ENCODE results near the gene TCP1. TPM values are rescaled to one million over a fixed set of nuclear protein-coding genes. Genes with fewer than 3 reads are reported as not detected.

Gene TCP1
- total RNA-seq, 4 donors from 2014 or later = 43.8 to 170 (median 112) TPM

DNA sequence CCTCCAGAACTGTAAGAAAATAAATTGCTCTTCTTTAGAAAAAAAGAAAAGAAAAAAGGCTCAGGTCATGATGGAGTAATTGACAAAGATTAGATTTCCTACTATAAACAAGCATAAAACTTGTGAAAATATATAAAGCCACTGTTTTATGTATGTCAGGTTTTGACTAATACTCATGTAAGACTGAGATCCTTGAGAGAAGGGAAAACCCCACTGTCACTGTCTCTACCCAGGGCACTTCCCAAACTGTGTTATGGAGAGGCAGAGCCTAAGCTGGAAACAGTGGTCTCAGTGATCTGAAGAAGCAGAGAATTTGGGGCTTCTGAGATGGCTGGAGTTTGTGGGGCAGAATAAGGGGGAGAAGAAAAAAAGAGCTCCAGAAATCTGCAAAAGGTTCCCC, 19.9 kb downstream of the TCP1 start:
- intact Hi-C loops (cut with DNase I; ENCODE audit: low total_unique reads) (no loop called here), in situ Hi-C loops (cut with MboI; ENCODE audit: low pct_ligation_motif_present in 1 of 4, low pct_unique_long_range_greater_than_20kb in 1 of 4, low sequenced_read_pairs in 3 of 4) (no loop called here)
- no peak overlapping the region for H3K27ac ChIP-seq
- DNase-seq = no peak
- TF ChIP-seq EP300 (IDR thresholded peaks at IDR 0.05; ENCODE audit: low read depth) (no peak), POLR2AphosphoS5 (IDR thresholded peaks at IDR 0.05) (no peak), POLR2A (IDR thresholded peaks at IDR 0.05) (no peak)
- TF ChIP-seq, protein P1, sequence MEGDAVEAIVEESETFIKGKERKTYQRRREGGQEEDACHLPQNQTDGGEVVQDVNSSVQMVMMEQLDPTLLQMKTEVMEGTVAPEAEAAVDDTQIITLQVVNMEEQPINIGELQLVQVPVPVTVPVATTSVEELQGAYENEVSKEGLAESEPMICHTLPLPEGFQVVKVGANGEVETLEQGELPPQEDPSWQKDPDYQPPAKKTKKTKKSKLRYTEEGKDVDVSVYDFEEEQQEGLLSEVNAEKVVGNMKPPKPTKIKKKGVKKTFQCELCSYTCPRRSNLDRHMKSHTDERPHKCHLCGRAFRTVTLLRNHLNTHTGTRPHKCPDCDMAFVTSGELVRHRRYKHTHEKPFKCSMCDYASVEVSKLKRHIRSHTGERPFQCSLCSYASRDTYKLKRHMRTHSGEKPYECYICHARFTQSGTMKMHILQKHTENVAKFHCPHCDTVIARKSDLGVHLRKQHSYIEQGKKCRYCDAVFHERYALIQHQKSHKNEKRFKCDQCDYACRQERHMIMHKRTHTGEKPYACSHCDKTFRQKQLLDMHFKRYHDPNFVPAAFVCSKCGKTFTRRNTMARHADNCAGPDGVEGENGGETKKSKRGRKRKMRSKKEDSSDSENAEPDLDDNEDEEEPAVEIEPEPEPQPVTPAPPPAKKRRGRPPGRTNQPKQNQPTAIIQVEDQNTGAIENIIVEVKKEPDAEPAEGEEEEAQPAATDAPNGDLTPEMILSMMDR (IDR thresholded peaks at IDR 0.05) = no peak
- no peaks in the 10 kb centered on the region for H3K4me1 ChIP-seq
- H3K9me3 ChIP-seq = no peaks in the 10 kb centered on the region
- no peak overlapping the region for H3K4me3 ChIP-seq
- peaks cover 0 to 30% (median 7%) of the 10 kb centered on the region in 4 donors for H3K36me3 ChIP-seq
- no peaks in the 10 kb centered on the region for H3K27me3 ChIP-seq

DNA sequence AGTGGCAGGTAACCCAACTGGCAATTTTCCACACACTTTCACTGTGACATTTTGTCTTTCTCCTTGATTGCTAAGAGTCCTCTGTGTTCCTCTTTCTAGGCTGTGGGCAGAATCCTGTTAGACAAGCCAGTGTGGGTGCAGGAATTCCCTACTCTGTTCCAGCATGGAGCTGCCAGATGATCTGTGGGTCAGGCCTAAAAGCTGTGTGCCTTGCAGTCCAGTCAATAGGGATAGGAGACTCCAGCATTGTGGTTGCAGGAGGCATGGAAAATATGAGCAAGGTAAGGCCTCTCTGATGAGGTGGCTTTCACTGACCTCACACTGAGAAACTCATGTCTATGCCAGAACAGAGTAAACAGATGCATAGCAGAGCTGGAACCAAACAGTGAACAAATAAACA, 22.5 kb downstream of the TCP1 start:
- Histone ChIP-seq H3K9me3 (no peaks in the 10 kb centered on the region), H3K36me3 (peaks cover 0 to 30% (median 7%) of the 10 kb centered on the region in 4 donors), H3K4me1 (peaks cover 6 to 9% (median 8%) of the 10 kb centered on the region in 4 donors), H3K4me3 (no peak overlapping the region), H3K27ac (no peak overlapping the region), H3K27me3 (no peaks in the 10 kb centered on the region)
- in situ Hi-C loops (cut with MboI; ENCODE audit: low pct_ligation_motif_present in 1 of 4, low pct_unique_long_range_greater_than_20kb in 1 of 4, low sequenced_read_pairs in 3 of 4) = no loop called here
- TF ChIP-seq POLR2A (IDR thresholded peaks at IDR 0.05) (no peak), EP300 (IDR thresholded peaks at IDR 0.05; ENCODE audit: low read depth) (no peak), POLR2AphosphoS5 (IDR thresholded peaks at IDR 0.05) (no peak)
- TF ChIP-seq, protein P1 (IDR thresholded peaks at IDR 0.05) = no peak
- intact Hi-C loops (cut with DNase I; ENCODE audit: low total_unique reads) = no loop called here
- no peak for DNase-seq

DNA sequence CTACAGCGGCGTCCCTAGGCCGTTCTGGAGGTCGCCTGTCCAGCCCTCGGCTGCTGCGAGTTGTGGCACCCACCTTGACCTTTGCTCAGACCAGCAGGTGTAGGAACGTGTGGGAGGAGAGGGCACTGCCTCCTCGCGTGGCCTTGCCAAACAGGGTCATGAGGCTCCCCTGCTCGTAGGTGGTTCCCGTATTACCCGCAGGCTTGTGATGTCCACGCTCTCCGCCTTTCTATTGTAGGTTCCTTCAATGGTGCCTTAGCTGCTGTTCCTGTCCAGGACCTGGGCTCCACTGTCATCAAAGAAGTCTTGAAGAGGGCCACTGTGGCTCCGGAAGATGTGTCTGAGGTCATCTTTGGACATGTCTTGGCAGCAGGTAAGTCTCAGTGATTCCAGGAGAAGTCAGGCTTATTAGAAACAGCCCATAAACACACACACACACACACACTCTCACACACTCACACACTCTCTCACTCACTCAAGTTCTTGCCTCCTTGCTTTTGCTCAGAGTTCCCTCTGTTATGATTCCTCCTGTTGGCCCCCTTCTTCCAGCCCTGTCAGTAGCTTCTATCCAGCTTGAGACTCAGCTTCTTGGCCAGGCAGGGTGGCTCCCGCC, 26.6 kb downstream of the TCP1 start:
- in situ Hi-C loops (cut with MboI; ENCODE audit: low pct_ligation_motif_present in 1 of 4, low pct_unique_long_range_greater_than_20kb in 1 of 4, low sequenced_read_pairs in 3 of 4) = no loop called here
- H3K4me3 ChIP-seq = peak overlapping the region; percentile 60 to 92 (median 78)
- H3K27me3 ChIP-seq = no peaks in the 10 kb centered on the region
- no peaks in the 10 kb centered on the region for H3K9me3 ChIP-seq
- TF ChIP-seq POLR2AphosphoS5 (IDR thresholded peaks at IDR 0.05) = no peak
- TF ChIP-seq EP300 (IDR thresholded peaks at IDR 0.05; ENCODE audit: low read depth) = no peak
- TF ChIP-seq POLR2A (IDR thresholded peaks at IDR 0.05) = no peak
- TF ChIP-seq, protein P1 (IDR thresholded peaks at IDR 0.05) = no peak
- peak overlapping the region; percentile 97 to 100 (median 98) for H3K27ac ChIP-seq
- peaks cover 6 to 22% (median 19%) of the 10 kb centered on the region in 4 donors for H3K4me1 ChIP-seq
- WGBS, 2 donors (ENCODE audit: low coverage in 1 of 2) = 12 to 67% methylated on average over 1 to 14 of the region's 16 CpGs
- H3K36me3 ChIP-seq = peaks cover 0 to 12% (median 3%) of the 10 kb centered on the region in 4 donors
- peak; percentile 36 for DNase-seq
- intact Hi-C loops (cut with DNase I; ENCODE audit: low total_unique reads) = no loop called here

DNA sequence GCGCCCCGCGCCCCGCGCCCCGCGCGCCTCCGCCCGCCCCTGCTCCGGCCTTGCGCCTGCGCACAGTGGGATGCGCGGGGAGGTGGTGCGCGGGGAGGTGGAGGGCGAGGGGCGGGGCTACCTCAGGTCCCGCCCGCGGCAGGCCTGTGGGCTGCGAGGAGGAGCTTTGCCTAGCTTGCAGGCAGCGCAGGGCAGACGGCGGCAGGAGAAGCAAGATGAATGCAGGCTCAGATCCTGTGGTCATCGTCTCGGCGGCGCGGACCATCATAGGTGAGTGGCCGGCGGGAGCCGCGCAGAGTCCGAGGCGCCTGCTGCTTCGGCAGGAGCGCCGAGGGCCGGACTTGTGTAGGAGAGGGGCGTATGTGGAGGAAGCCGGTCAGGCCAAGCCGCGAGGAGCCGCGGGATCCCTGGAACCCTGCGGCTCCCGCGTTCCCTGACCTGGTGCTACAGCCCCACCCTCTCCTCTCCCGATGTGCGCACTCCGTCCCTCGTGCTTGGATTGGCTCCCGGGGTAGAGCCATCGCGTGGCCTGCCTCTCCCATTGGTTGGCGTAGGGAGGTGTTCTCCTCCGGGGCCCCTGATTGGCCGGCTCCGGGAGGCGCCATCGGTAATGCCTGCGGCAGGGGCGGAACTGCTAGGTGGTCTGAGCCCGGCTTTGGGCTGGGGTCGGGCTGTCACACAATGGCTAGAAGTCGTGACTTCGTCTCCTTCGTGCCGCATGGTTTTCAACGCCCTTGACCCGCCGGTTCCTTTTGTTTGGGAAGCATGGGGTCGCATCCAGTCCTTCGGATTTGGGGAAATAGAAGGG, 27.3 kb downstream of the TCP1 start, which contains the start of gene ACAT2:
Gene ACAT2, plus strand, starts transcription at position 173 of the 808 bp plus-strand sequence. Its CDS starts 43 bp downstream, at position 216.
- TF ChIP-seq POLR2AphosphoS5 (IDR thresholded peaks at IDR 0.05) (peak; percentile 68 to 88 (median 78)), POLR2A (IDR thresholded peaks at IDR 0.05) (peak; percentile 79), EP300 (IDR thresholded peaks at IDR 0.05; ENCODE audit: low read depth) (no peak)
- TF ChIP-seq, protein P1 (IDR thresholded peaks at IDR 0.05) = peak in 3 of 5 experiments; percentile 22 to 50 (median 43)
- H3K9me3 ChIP-seq = no peaks in the 10 kb centered on the region
- peaks cover 0 to 5% (median 2%) of the 10 kb centered on the region in 4 donors for H3K36me3 ChIP-seq
- H3K4me3 ChIP-seq = peak within 1 kb of the TSS; percentile 60 to 92 (median 78)
- 0% methylated on average over 48 of the region's 76 CpGs; no CpG with 5 or more reads in 1 of the 2 donors for WGBS, 2 donors (ENCODE audit: low coverage in 1 of 2)
- DNase-seq = peak; percentile 96
- peak within 1 kb of the TSS; percentile 97 to 100 (median 98) for H3K27ac ChIP-seq
- intact Hi-C loops (cut with DNase I; ENCODE audit: low total_unique reads) (no loop called here), in situ Hi-C loops (cut with MboI; ENCODE audit: low pct_ligation_motif_present in 1 of 4, low pct_unique_long_range_greater_than_20kb in 1 of 4, low sequenced_read_pairs in 3 of 4) (no loop called here)
- peaks cover 6 to 22% (median 19%) of the 10 kb centered on the region in 4 donors for H3K4me1 ChIP-seq
- H3K27me3 ChIP-seq = no peaks in the 10 kb centered on the region
